H1 (cell line): Measurements from ENCODE around the gene FADS2. TPM values are rescaled to one million over a fixed set of nuclear protein-coding genes. Genes with fewer than 3 reads are reported as not detected.
A peak's percentile ranks its signal among the peaks of the same experiment; 100 is the strongest.

Experiments
- CTCF ChIA-PET: fragments of 300-600 bp; sonication (Branson Sonifier 250); formaldehyde crosslinking; loops from one replicate; lab custom pipeline; 2021; ENCODE audit not compliant: partially characterized antibody; lab: Charles Lee
- POLR2A ChIA-PET: fragments of 300-600 bp; sonication (Branson Sonifier 250); formaldehyde crosslinking; loops from one replicate; lab custom pipeline; 2021; ENCODE audit warnings: inconsistent platforms; ENCODE audit not compliant: partially characterized antibody; lab: Charles Lee
- DNase-seq, 2 experiments: peaks; one replicate each; pipeline versions ENCODE4 v3.0.0 to v3.0.0-alpha.2; 2010 to 2022; ENCODE audit warnings: low spot score in 2 of 2, low read depth in 1 of 2, mixed read lengths in 1 of 2
- FAIRE-seq: peaks from 2 replicates; lab custom pipeline; 2011; peaks lifted over from hg19 to GRCh38; lab: Jason Lieb, UNC
- H2AFZ ChIP-seq: 2 replicates; pipeline ENCODE4 v1.8.1; 2012; ENCODE audit warnings: low read length, inconsistent platforms
- H2AK5ac ChIP-seq: 2 replicates; pipeline ENCODE4 v1.6.1; 2013; ENCODE audit warnings: low read depth, low read length
- H2BK120ac ChIP-seq: replicated peaks from 2 replicates; pipeline ENCODE3; 2013; ENCODE audit warnings: low read depth, low read length, inconsistent platforms
- H2BK12ac ChIP-seq: 2 replicates; pipeline ENCODE4 v1.6.1; 2013; ENCODE audit warnings: low read depth, low read length
- H2BK15ac ChIP-seq: 2 replicates; pipeline ENCODE4 v1.6.1; 2013; ENCODE audit warnings: low read length
- H2BK20ac ChIP-seq: 2 replicates; pipeline ENCODE4 v1.6.1; 2013; ENCODE audit warnings: low read length
- H2BK5ac ChIP-seq: 2 replicates; pipeline ENCODE4 v1.6.1; 2013; ENCODE audit warnings: low read depth, low read length
- H3K14ac ChIP-seq: 2 replicates; pipeline ENCODE4 v1.6.1; 2013; ENCODE audit warnings: inconsistent platforms; ENCODE audit not compliant: insufficient read length
- H3K18ac ChIP-seq: 2 replicates; pipeline ENCODE4 v1.6.1; 2013; ENCODE audit warnings: low read length; ENCODE audit errors: extremely low read depth
- H3K23ac ChIP-seq: 2 replicates; pipeline ENCODE4 v1.6.1; 2013; ENCODE audit warnings: inconsistent platforms; ENCODE audit not compliant: insufficient read length
- H3K23me2 ChIP-seq: 2 replicates; pipeline ENCODE4 v1.6.1; 2013; ENCODE audit warnings: low read depth, low read length
- H3K27ac ChIP-seq: 2 replicates; pipeline ENCODE4 v1.6.1; 2011; ENCODE audit warnings: low read depth, low read length, inconsistent platforms
- H3K27me3 ChIP-seq, 4 experiments: replicated peaks in 1 of 4; 1 replicate in 1 of 4; 2 replicates in 3 of 4; pipeline versions ENCODE4 v1.6.1 to v1.8.1; 2011 to 2013; ENCODE audit warnings: low read length in 3 of 4, mild to moderate bottlenecking in 3 of 4, inconsistent platforms in 2 of 4, mixed read lengths in 2 of 4, moderate library complexity in 1 of 4; ENCODE audit not compliant: control insufficient read depth in 3 of 4, insufficient read depth in 3 of 4; ENCODE audit errors: extremely low read depth in 1 of 4
- H3K36me3 ChIP-seq, 4 experiments: 2 replicates each; pipeline versions ENCODE4 v1.6.1 to v1.8.1; 2011 to 2013; ENCODE audit warnings: mild to moderate bottlenecking in 4 of 4, low read length in 3 of 4, moderate library complexity in 2 of 4, control low read depth in 1 of 4, inconsistent platforms in 1 of 4; ENCODE audit not compliant: insufficient read depth in 4 of 4, control insufficient read depth in 2 of 4
- H3K4ac ChIP-seq: replicated peaks from 2 replicates; pipeline ENCODE3; 2013; ENCODE audit warnings: low read length, low read depth, mixed read lengths, inconsistent platforms; ENCODE audit not compliant: insufficient read length
- H3K4me1 ChIP-seq, 4 experiments: replicated peaks in 1 of 4; 1 replicate in 1 of 4; 2 replicates in 3 of 4; pipeline versions ENCODE4 v1.6.1 to v1.8.1; 2011 to 2013; ENCODE audit warnings: low read length in 3 of 4, inconsistent platforms in 2 of 4, mixed read lengths in 1 of 4; ENCODE audit not compliant: insufficient read depth in 4 of 4, control insufficient read depth in 3 of 4
- H3K4me2 ChIP-seq, 2 experiments: 2 replicates each; pipeline versions ENCODE4 v1.6.1 to v1.8.1; 2011 to 2013; ENCODE audit warnings: low read depth in 2 of 2, low read length in 2 of 2, control low read depth in 1 of 2, inconsistent platforms in 1 of 2, mild to moderate bottlenecking in 1 of 2; ENCODE audit not compliant: insufficient read depth in 1 of 2
- H3K4me3 ChIP-seq, 4 experiments: fragments of 200-600, 300-600 bp in 1 of 4; sonication (generic), shearing (Covaris generic), sonication (Bioruptor Twin) in 1 of 4; 2 replicates each; pipeline versions ENCODE4 v1.5.1 to v1.8.1; 2011 to 2016; ENCODE audit warnings: low read length in 4 of 4, low read depth in 3 of 4, control low read depth in 2 of 4, inconsistent platforms in 2 of 4, mild to moderate bottlenecking in 2 of 4, mixed read lengths in 1 of 4, moderate library complexity in 1 of 4; ENCODE audit not compliant: insufficient read depth in 2 of 4; ENCODE audit errors: extremely low read depth in 1 of 4
- H3K56ac ChIP-seq: replicated peaks from 2 replicates; pipeline ENCODE3; 2013; ENCODE audit warnings: low read depth, mild to moderate bottlenecking, mixed read lengths, low read length, inconsistent platforms; ENCODE audit not compliant: insufficient read length
- H3K79me1 ChIP-seq: 2 replicates; pipeline ENCODE4 v1.6.1; 2013; ENCODE audit warnings: low read depth, low read length, control low read depth
- H3K79me2 ChIP-seq, 2 experiments: 2 replicates each; pipeline versions ENCODE4 v1.6.1 to v1.8.1; 2012 to 2013; ENCODE audit warnings: low read length in 2 of 2, mild to moderate bottlenecking in 2 of 2, inconsistent platforms in 1 of 2; ENCODE audit not compliant: insufficient read depth in 2 of 2, control insufficient read depth in 1 of 2
- H3K9ac ChIP-seq, 4 experiments: replicated peaks in 1 of 4; 1 replicate in 1 of 4; 2 replicates in 3 of 4; pipeline versions ENCODE4 v1.6.1 to v1.8.1; 2011 to 2013; ENCODE audit warnings: low read depth in 3 of 4, low read length in 3 of 4, control low read depth in 2 of 4, mild to moderate bottlenecking in 2 of 4, moderate library complexity in 2 of 4, inconsistent platforms in 1 of 4; ENCODE audit errors: extremely low read depth in 1 of 4
- H3K9me3 ChIP-seq, 2 experiments: 2 replicates each; pipeline versions ENCODE4 v1.6.1 to v1.8.1; 2012 to 2013; ENCODE audit warnings: mild to moderate bottlenecking in 2 of 2, moderate library complexity in 2 of 2, control low read depth in 1 of 2, inconsistent platforms in 1 of 2, low read depth in 1 of 2, low read length in 1 of 2, mixed read lengths in 1 of 2; ENCODE audit not compliant: insufficient read depth in 2 of 2
- H4K20me1 ChIP-seq, 2 experiments: replicated peaks in 1 of 2; 2 replicates each; pipeline versions ENCODE3 to v1.8.1; 2011 to 2013; ENCODE audit warnings: inconsistent platforms in 2 of 2, low read length in 2 of 2, mild to moderate bottlenecking in 1 of 2; ENCODE audit not compliant: insufficient read depth in 2 of 2, control insufficient read depth in 1 of 2
- H4K5ac ChIP-seq: 2 replicates; pipeline ENCODE4 v1.6.1; 2013; ENCODE audit warnings: low read length, low read depth, mixed read lengths, inconsistent platforms; ENCODE audit not compliant: insufficient read length
- H4K8ac ChIP-seq: 2 replicates; pipeline ENCODE4 v1.8.0; 2013; ENCODE audit warnings: mild to moderate bottlenecking, moderate library complexity, low read length, inconsistent platforms; ENCODE audit not compliant: insufficient read depth; ENCODE audit errors: extremely low read depth
- H4K91ac ChIP-seq: replicated peaks from 2 replicates; pipeline ENCODE3; 2013; ENCODE audit warnings: low read length, mixed read lengths, inconsistent platforms; ENCODE audit not compliant: insufficient read length
- BRCA1 ChIP-seq: IDR thresholded peaks from 2 replicates; pipeline ENCODE4 v1.6.1; 2012; ENCODE audit warnings: low read depth, low read length, improper control_type of control experiment
- GTF2F1 ChIP-seq: IDR thresholded peaks from 2 replicates; pipeline ENCODE4 v1.6.1; 2012; ENCODE audit warnings: low read depth, low read length, improper control_type of control experiment, borderline replicate concordance
- KDM1A ChIP-seq: fragments of 200-600, 300-600 bp; sonication (generic); IDR thresholded peaks from 2 replicates; pipeline ENCODE4 v1.7.1; 2016; ENCODE audit warnings: mild to moderate bottlenecking, low read length, borderline replicate concordance
- WGBS, 2 experiments: shearing (Covaris generic) in 1 of 2; methylation state at CpG; one replicate each; pipeline versions ENCODE4 v1.1.6 to v1.1.7; 2013 to 2015; ENCODE audit warnings: low lambda C conversion rate in 2 of 2, mixed read lengths in 2 of 2, inconsistent platforms in 1 of 2, low coverage in 1 of 2, missing lambda C conversion rate in 1 of 2; ENCODE audit not compliant: insufficient replicate concordance in 2 of 2, insufficient coverage in 1 of 2, insufficient read length in 1 of 2; ENCODE audit errors: extremely low coverage in 1 of 2, missing lambda C conversion rate in 1 of 2; 5-methylcytosine and 5-hydroxymethylcytosine counted together
- polyA plus RNA-seq, 7 experiments: library from polyadenylated mRNA; depleted of rRNA in 3 of 7; stranded (reverse) in 5 of 7; unstranded in 2 of 7; fragments of >200 nt in 5 of 7; fragments of 200-250 nt in 2 of 7; gene quantifications; 1 replicate in 5 of 7; 2 replicates in 1 of 7; 4 replicates in 1 of 7; pipeline versions ENCODE4 v1.2.1 to v1.2.3, GENCODE V29; 2011 to 2013; ENCODE audit warnings: missing spikeins in 2 of 7, mixed read lengths in 2 of 7
- total RNA-seq: library from RNA; stranded (reverse); fragmentation: NEBNext Ultra II Directional; extraction: Animal tissue kit (Norgen Biotek cat#: 25700); gene quantifications from 2 replicates; pipeline ENCODE4 v1.2.1, GENCODE V29; 2021

Gene FADS2
- total and polyA plus RNA-seq, 2 of the 8 experiments (the other 6 are each of a cell fraction or from before 2014, with no cell fraction given): 499 to 701 TPM

GRCh38 chr11:61885784-61886580 is 57.9 kb downstream of the FADS2 start:
- H3K23ac ChIP-seq: no peak overlapping the region
- no peaks in the 10 kb centered on the region for H3K9me3 ChIP-seq
- WGBS, 2 experiments: 93% methylated on average over 11 of the region's 13 CpGs; no CpG with 5 or more reads in 1 of the 2 experiments
- TF ChIP-seq GTF2F1 (no peak), BRCA1 (no peak), KDM1A (peak; percentile 46; the same call in 1 of the 2 replicates)
- no peak overlapping the region; the same call in 1 of the 2 replicates for H4K8ac ChIP-seq
- no peak overlapping the region; the same call in 1 of the 2 replicates for H3K18ac ChIP-seq
- H2BK12ac ChIP-seq: no peak overlapping the region
- no peak overlapping the region for H3K9ac ChIP-seq
- H3K79me1 ChIP-seq: no peaks in the 10 kb centered on the region; the same call in 1 of the 2 replicates
- H4K5ac ChIP-seq: no peak overlapping the region
- no peak overlapping the region for H3K4ac ChIP-seq
- H4K20me1 ChIP-seq: peaks cover 2 to 9% of the 10 kb centered on the region in 2 experiments
- H3K4me2 ChIP-seq: no peak overlapping the region
- DNase-seq: peak in 1 of 2 experiments; percentile 44
- no peak overlapping the region for H3K14ac ChIP-seq
- H3K27me3 ChIP-seq: no peaks in the 10 kb centered on the region
- no peak overlapping the region for H3K4me3 ChIP-seq
- POLR2A ChIA-PET: interaction anchor here (0.9 to 2.6 kb wide), 7 partner anchors 10 to 82 kb away, joined by 3 to 15 read pairs (median 4); no protein-coding TSS in a partner anchor
- peaks cover 0 to 2% of the 10 kb centered on the region in 2 experiments; a peak in 1 of 4 replicates for H3K79me2 ChIP-seq
- H3K4me1 ChIP-seq: peaks cover 0 to 18% (median 11%) of the 10 kb centered on the region in 4 experiments; a peak in 6 of 7 replicates
- H2BK120ac ChIP-seq: no peak overlapping the region
- no peak overlapping the region for H2BK20ac ChIP-seq
- H2AFZ ChIP-seq: no peak overlapping the region
- H2BK5ac ChIP-seq: peak overlapping the region; percentile 24; the same call in 1 of the 2 replicates
- H2BK15ac ChIP-seq: no peak overlapping the region
- peaks cover 6% of the 10 kb centered on the region; the same call in 1 of the 2 replicates for H3K23me2 ChIP-seq
- FAIRE-seq: no peak
- no peak overlapping the region for H3K56ac ChIP-seq
- 0 out of 2 replicates have a peak overlapping the region, but pooled peaks have one; percentile 28 for H2AK5ac ChIP-seq
- CTCF ChIA-PET: interaction anchor here (1.0 to 23.2 kb wide), 9 partner anchors 9 to 223 kb away, joined by 3 to 658 read pairs (median 11); partner anchors contain the start of gene BEST1
- no peak overlapping the region for H3K27ac ChIP-seq
- no peaks in the 10 kb centered on the region for H3K36me3 ChIP-seq
- no peak overlapping the region for H4K91ac ChIP-seq
